NOMO-1 (cell line): ENCODE results near the gene HMCN1.

ENCODE experiments used
- DNase-seq, 2 experiments: peaks; one replicate each; lab custom pipeline; 2025; ENCODE audit not compliant: unreplicated experiment in 2 of 2; lab: John Stamatoyannopoulos, UW

HMCN1 gene

DNA sequence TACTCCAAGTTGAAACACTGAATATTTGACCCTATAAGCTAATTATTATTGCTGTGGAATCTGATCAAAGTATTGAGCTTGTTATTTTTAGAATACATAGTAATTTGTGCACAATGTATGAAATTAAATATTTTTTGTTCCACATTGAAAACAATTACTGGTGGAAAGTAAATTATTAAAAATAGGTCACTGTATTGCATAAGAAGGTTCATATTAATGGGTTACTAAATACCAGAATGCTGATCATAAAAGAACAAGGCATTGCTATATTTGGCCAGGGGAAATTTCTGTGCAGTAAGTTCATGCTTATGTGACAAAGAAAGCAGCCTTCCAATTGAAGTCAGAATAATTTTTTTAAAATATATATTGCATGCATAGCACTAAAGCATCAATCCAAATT lies 481.4 kb downstream of the HMCN1 start:
- no peak for DNase-seq

DNA sequence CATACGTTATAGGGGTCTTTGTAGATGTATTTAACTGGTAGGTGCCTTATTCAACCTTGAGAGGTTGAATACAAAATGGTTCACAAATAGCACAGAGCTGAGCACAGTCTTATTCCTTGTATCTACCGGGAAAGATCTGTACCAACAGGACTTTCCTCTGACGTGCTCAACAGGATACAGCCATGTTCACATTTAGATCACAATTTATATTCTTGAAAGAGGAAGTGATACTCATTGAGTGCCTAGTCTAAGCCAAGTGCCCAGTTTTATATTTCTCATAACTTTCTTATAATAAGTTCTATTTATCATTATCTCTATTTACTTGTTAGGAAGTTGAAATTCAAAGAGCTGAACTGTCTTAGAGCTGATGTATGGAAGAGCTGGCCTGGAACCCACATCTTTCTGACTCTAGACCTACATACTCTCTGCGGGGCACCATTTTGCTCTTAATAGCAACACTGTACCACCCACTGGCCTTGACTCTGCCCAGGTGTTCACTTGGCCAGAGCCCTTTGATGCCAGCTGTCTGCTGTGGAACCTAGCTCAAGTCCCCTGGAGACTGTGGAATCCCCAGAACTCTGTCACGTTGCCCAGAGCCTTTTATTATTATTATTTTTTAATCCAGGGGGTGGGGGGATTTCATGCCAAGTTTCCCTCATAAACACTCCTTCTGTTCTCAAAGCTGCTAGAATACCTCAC lies 484.6 kb downstream of the HMCN1 start:
- peak; percentile 19 to 72 for DNase-seq

DNA sequence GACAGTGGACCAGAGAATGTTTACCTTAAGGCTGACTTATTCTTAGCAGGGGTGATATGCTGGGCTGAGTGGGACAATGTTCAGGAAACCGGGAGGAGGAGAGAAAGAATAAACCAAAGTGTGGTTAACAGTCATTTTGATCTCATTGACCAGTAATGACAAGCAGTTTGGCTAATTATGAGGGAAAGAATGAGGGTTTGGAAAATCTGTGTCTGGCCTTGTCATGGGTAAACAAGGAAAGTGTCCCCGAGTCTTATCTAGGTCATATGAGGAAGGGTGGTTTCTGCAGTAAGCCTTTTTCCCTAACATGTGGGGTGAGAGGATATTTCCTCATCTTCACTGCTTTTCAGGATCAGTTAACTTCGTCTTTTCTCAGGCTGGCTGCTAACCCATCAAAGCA lies 485.9 kb downstream of the HMCN1 start:
- DNase-seq, result peak; percentile 9 to 13

DNA sequence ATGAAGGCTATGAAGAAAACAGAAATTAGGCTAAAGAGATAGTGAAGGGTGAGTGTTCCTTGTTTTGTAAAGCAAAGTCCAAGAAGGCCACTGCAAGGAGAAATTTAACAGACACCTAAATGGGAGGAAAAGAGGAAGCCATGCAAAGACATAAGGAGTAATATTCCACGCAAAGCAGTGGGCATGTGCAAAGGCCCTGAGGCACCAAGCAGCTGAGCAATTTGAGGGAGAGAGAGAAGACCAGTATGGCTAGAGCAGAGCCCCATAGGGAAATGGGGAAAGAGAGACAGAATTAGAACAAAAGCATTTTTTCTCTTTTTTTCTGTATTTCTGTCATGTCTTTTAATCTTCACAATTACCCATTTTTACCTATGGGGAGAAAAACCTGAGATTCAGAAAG lies 486.7 kb downstream of the HMCN1 start:
- DNase-seq, result no peak

DNA sequence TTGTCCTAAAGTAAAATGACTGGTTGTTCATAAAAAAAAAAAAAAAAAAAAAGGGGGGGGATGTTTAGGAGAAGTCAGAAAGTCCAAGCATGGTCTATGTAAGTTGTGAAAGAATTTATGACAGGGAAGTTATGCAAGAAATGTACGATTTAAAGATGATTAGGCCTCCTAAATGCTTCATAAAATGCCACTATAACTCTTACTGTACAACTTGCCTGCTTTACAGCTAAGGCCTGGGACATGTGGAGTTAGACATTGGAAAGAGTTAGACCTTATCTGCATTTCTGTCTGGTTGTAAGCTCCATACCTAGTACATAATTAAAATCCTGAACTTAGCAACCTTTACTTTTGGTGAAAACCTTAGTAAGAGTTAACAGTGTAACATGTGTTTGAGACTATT lies 490.9 kb downstream of the HMCN1 start:
- peak; percentile 66 to 83 for DNase-seq

DNA sequence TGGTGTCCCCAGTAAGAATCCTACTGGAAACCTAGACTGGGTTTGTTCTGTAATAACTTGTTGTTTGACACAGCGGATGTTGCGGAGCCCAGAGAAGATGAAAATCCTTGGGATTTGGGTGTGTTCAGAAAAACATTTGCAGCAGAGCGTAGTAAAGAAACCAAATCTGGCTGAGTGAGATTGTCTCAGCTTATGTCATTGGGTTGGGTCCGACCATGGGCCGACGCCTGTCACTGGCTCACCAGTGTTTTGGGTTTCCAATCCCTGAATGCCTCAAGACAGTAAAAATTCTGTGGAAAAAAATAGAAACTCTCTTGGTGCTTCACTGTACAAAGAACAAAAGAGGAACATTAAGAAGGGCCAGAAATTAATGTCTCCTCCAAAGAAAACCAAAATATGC lies 494.6 kb downstream of the HMCN1 start:
- no peak for DNase-seq

DNA sequence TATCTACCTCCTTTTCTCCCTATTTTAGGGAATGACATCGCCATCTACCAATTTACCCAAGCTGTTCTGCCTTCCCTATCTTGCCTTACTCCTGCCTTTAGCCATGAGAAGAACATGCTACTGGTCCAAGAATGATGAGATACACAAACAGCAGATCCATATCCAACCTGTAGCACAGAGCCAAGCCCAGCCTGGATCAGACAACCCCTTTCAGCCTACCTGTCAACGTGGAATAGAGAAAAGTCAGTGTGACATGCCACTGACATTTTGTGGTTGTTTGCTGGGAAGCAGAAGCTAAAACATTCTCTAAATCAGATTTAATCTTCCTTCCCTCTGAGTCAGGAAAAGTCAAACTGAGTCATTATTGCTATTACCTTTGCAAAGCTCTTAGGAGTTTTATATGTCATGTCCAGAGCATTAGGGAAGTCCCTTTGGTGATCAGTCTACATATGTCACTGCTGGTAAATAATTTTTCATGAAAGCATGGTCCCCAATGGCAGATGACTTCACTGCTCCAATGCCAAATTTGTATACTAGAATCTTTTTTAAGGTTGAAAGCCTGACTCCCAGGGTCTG lies 497.8 kb downstream of the HMCN1 start:
- no peak for DNase-seq

DNA sequence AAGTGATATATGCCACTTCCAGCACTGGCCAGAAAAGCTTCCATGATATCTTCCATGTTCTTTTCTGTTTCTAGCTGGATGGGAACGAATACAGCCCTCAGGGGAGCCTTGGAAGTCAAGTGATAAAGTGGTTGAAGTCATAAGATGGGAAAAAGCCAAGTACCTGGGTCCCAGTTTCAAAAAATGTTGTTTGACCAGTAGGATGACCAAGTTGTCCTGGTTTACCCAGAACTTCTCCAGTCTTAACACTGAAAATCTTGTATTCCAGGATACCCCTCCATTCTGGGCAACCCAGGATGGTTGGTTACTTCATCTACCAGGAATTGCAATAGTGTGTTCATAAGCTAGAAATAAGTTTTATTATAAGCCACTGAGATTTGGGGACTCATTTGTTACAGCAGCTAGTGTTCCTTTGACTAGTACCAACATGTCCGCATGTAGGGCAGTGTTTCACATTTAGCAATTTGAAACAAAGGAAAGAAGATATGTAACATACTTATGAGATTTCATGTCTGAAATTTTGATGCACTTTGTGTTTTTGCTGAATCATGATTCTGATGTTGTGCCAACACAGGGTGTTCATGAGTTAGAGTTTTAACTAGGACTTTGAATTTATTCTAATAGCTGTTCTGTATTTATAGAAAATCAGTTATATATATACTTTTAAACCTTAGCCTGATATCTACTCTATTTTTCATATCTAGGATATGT lies 500.9 kb downstream of the HMCN1 start:
- DNase-seq, result no peak

DNA sequence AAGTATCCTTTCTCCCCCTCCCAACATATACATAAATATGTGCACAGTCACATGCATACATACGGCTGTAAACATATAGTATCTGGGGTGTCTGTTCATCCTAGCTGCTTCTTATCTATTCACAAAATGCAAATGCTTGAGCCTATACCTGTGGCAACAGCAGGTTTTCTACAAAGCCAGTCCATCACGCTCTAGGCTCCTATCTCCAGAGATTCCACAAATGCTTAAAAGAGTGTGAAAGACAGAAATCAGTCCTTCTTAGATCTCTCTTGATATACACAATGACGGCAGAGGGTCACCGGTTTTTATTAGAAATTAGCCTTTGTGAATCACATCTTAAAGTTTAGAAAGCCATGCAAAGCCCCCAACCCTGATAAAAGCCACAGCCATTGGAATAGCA lies 501.5 kb downstream of the HMCN1 start:
- DNase-seq, result no peak

DNA sequence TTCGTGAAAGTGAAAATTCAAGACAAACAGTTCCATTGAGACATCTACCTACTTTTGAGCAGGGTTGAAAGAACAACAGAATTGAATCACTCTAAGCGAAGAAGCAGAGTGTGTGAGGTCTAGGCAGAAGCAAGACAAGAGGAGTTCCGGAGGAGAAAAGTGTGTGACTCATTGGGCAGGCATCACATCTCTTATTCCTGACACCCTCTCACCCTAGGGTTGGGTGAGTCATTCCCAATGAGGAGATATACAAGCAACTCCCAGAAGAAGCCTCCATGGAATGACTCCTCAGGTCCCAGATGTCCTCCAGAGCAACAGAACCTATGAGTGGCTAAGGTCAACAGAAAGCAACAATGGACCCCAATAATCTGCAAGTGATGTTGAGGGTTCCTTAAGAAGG lies 502.7 kb downstream of the HMCN1 start:
- no peak for DNase-seq

DNA sequence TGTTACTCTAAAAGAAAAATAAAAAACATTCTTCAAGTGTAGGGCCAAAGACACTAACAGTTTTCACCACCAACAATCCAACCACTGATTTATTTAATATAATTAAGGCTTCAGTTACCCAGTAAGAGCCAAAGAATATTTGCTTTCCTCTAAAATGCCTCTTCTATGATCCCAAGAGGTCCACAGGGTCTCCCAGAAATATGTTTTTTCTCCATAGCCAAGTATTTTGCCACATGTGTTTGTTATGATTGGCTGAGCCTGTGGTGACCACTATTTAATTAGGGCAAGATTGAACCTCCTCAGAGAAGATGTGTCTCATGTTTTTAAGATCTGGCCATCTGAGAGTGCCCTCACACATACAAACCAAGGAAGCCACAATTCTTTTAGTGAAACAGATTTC lies 505.0 kb downstream of the HMCN1 start:
- no peak for DNase-seq

DNA sequence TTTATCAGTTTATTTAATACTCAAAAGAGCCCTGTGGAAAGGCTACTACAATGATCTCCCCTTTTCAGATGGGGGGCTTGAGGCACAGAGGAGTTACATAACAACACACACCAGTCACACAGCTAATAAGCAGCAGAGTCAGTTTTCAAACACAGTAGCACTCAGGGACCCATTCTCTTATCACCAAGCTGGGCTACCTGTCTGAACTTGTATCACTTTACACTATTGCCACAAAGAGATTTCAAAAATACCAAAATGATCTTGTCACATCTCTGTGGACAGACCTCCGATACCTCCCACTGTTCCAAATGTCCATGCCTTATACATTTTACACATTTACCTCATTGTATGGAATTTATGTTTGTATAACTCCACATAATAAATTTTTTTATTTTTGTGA lies 506.2 kb downstream of the HMCN1 start:
- DNase-seq, result no peak
